OCI-LY1 (cell line): Measurements from ENCODE around the gene EXOC7.

ENCODE experiments used
- H2AFZ ChIP-seq: fragments of 200-600 bp; sonication (generic), shearing (Covaris generic); 2 replicates; pipeline ENCODE4 v1.6.0; 2014; ENCODE audit warnings: antibody characterized with exemption, mild to moderate bottlenecking, low read length
- H3F3A ChIP-seq: fragments of 200-600 bp; sonication (generic), shearing (Covaris generic); 2 replicates; pipeline ENCODE4 v1.6.0; 2014; ENCODE audit warnings: mild to moderate bottlenecking, antibody characterized with exemption, low read length, moderate library complexity; ENCODE audit not compliant: insufficient read depth
- H3K27ac ChIP-seq: fragments of 200-600 bp; sonication (generic); 2 replicates; pipeline ENCODE4 v1.5.1; 2014; ENCODE audit warnings: low read length, mixed run types, mild to moderate bottlenecking, low read depth; ENCODE audit not compliant: poor library complexity, severe bottlenecking
- H3K27me3 ChIP-seq: fragments of 200-600 bp; sonication (generic); 2 replicates; pipeline ENCODE4 v1.6.0; 2014; ENCODE audit warnings: antibody characterized with exemption, mild to moderate bottlenecking, low read length, moderate library complexity; ENCODE audit not compliant: insufficient read depth
- H3K36me3 ChIP-seq: fragments of 200-600 bp; sonication (generic); 2 replicates; pipeline ENCODE4 v1.6.1; 2014; ENCODE audit warnings: mild to moderate bottlenecking, antibody characterized with exemption, low read length, moderate library complexity, mixed read lengths; ENCODE audit not compliant: insufficient read depth
- H3K4me1 ChIP-seq: fragments of 200-600 bp; sonication (generic); 2 replicates; pipeline ENCODE4 v1.5.1; 2014; ENCODE audit warnings: mild to moderate bottlenecking, low read length, moderate library complexity; ENCODE audit not compliant: insufficient read depth, severe bottlenecking
- H3K4me2 ChIP-seq: fragments of 200-600 bp; sonication (generic), shearing (Covaris generic); 2 replicates; pipeline ENCODE4 v1.6.1; 2014; ENCODE audit warnings: low read length
- H3K4me3 ChIP-seq: fragments of 200-600 bp; sonication (generic); 2 replicates; pipeline ENCODE4 v1.5.1; 2014; ENCODE audit warnings: low read length, low read depth, mild to moderate bottlenecking, mixed read lengths; ENCODE audit not compliant: poor library complexity, severe bottlenecking
- H3K79me2 ChIP-seq: fragments of 200-600 bp; shearing (Covaris generic); 2 replicates; pipeline ENCODE4 v1.6.1; 2016; ENCODE audit warnings: mixed run types, low read length, mixed read lengths; ENCODE audit not compliant: insufficient read depth
- H3K9ac ChIP-seq: fragments of 200-600 bp; sonication (generic), shearing (Covaris generic); 2 replicates; pipeline ENCODE4 v1.6.1; 2014; ENCODE audit warnings: mild to moderate bottlenecking, low read length, mixed read lengths
- H3K9me2 ChIP-seq: fragments of 200-600 bp; sonication (generic), shearing (Covaris generic); 2 replicates; pipeline ENCODE4 v1.6.1; 2014; ENCODE audit warnings: low read depth, mild to moderate bottlenecking, low read length, mixed read lengths
- H3K9me3 ChIP-seq: fragments of 200-600 bp; shearing (Covaris generic); 2 replicates; pipeline ENCODE4 v1.6.1; 2014; ENCODE audit warnings: low read length, mixed read lengths
- H4K20me1 ChIP-seq: fragments of 200-600 bp; sonication (generic), shearing (Covaris generic); 2 replicates; pipeline ENCODE4 v1.6.0; 2016; ENCODE audit warnings: mild to moderate bottlenecking, low read length; ENCODE audit not compliant: insufficient read depth
- CTCF ChIP-seq: fragments of 200-600 bp; sonication (generic), shearing (Covaris generic); IDR thresholded peaks from 2 replicates; pipeline ENCODE4 v1.5.1; 2017; ENCODE audit warnings: mild to moderate bottlenecking, antibody characterized with exemption, low read length, moderate library complexity, mixed read lengths
- EZH2 ChIP-seq: fragments of 200-600 bp; sonication (generic), shearing (Covaris generic); IDR thresholded peaks from 2 replicates; pipeline ENCODE4 v1.8.0; 2017; ENCODE audit warnings: borderline replicate concordance, mixed run types, mild to moderate bottlenecking, antibody characterized with exemption, low read length, moderate library complexity, mixed read lengths

EXOC7 gene

DNA sequence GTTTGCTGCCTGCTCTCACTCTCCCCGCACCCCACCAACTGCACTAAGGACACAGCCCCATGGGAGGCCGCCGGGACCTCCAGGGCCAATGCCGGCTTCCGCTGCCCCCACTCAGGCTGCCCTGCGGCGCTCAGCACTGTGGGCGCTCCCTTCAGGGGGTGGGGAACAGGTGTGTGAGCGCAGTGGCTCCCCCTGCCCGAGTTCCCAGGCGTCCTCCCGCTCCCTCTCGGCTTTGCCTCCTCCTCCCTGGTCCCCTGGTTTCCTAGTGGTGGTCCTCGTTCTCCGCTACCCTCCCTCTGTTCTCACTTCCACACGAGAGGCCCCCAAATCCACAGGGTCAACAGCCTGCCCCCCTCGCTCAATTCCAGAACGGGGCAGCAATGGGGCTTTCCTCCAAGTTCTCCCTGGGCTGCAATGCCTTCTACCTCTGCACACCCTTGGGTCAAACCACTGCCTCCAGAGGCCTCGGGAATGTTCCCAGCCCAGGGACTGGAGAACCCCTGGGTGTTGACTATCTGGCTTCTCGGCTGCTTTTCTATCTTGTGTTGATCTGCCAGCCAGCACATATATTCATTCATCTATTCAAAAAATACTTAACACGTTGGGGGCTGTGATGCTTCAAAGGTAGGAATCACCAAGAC lies 27.6 kb upstream of the EXOC7 start:
- no peak overlapping the region for H2AFZ ChIP-seq
- H3K9me2 ChIP-seq = no peaks in the 10 kb centered on the region
- H4K20me1 ChIP-seq = no peaks in the 10 kb centered on the region
- H3F3A ChIP-seq = no peaks in the 10 kb centered on the region
- no peaks in the 10 kb centered on the region for H3K4me1 ChIP-seq
- no peaks in the 10 kb centered on the region for H3K9me3 ChIP-seq
- H3K36me3 ChIP-seq = no peaks in the 10 kb centered on the region
- H3K4me2 ChIP-seq = no peak overlapping the region
- H3K27me3 ChIP-seq = peaks cover 15% of the 10 kb centered on the region
- H3K4me3 ChIP-seq = no peak overlapping the region
- H3K79me2 ChIP-seq = no peaks in the 10 kb centered on the region
- no peak for TF ChIP-seq EZH2
- TF ChIP-seq CTCF = no peak
- no peak overlapping the region for H3K9ac ChIP-seq
- no peak overlapping the region for H3K27ac ChIP-seq

- Histone ChIP-seq H3K9me3 (no peaks in the 10 kb centered on the region), H3K9me2 (no peaks in the 10 kb centered on the region), H3K27ac (no peak overlapping the region), H4K20me1 (no peaks in the 10 kb centered on the region), H3K9ac (no peak overlapping the region), H3K79me2 (no peaks in the 10 kb centered on the region), H3F3A (no peaks in the 10 kb centered on the region), H3K4me1 (no peaks in the 10 kb centered on the region), H3K4me2 (no peak overlapping the region), H3K4me3 (no peak overlapping the region), H2AFZ (no peak overlapping the region), H3K36me3 (no peaks in the 10 kb centered on the region), H3K27me3 (peaks cover 15% of the 10 kb centered on the region)
- no peak for TF ChIP-seq EZH2
- TF ChIP-seq CTCF = no peak
Observed at GRCh38 chr17:76130473-76130872, 26.9 kb upstream of the EXOC7 start.

DNA sequence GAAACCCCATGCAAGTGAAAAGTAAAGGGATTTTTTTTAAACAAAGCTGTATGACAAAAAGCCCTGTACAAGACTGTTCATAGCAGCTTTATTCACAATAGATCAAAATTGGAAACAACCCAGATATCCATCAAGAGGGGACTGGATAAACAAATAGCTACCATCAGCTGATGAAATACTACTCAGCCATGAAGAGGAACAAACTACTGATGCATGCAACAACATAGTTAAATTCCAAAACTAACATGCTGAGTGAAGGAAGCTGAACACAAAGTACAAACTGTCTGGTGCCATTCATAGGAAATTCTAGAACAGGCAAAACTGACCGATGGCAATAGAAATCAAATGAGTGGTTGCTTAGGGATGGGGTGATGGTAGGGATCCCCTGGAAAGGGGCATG lies 22.3 kb upstream of the EXOC7 start:
- no peaks in the 10 kb centered on the region for H3K9me2 ChIP-seq
- no peak overlapping the region for H3K4me3 ChIP-seq
- no peaks in the 10 kb centered on the region for H3K79me2 ChIP-seq
- no peak overlapping the region for H3K4me2 ChIP-seq
- TF ChIP-seq EZH2 (no peak), CTCF (no peak)
- H2AFZ ChIP-seq = no peak overlapping the region
- no peaks in the 10 kb centered on the region for H3K9me3 ChIP-seq
- H3F3A ChIP-seq = no peaks in the 10 kb centered on the region
- H3K4me1 ChIP-seq = peaks cover 7% of the 10 kb centered on the region
- H3K9ac ChIP-seq = no peak overlapping the region
- H4K20me1 ChIP-seq = no peaks in the 10 kb centered on the region
- H3K27me3 ChIP-seq = peaks cover 13% of the 10 kb centered on the region; the same call in 1 of the 2 replicates
- H3K27ac ChIP-seq = no peak overlapping the region
- no peaks in the 10 kb centered on the region for H3K36me3 ChIP-seq
